GM20000 (cell line): Measurements from ENCODE around the gene TRIM28.

Source experiments
- DNase-seq: peaks from one replicate; pipeline ENCODE4 v3.0.0; 2012; ENCODE audit warnings: low spot score
- CTCF ChIP-seq: IDR thresholded peaks from 2 replicates; pipeline ENCODE4 v1.5.1; 2012; ENCODE audit warnings: mild to moderate bottlenecking, control low read depth; ENCODE audit errors: extremely low read depth, missing control alignments

Gene TRIM28

GRCh38 chr19:58584498-58585441 lies 40.9 kb downstream of the TRIM28 start:
- no peak for TF ChIP-seq CTCF
- DNase-seq: no peak

GRCh38 chr19:58585442-58586132 lies 41.7 kb downstream of the TRIM28 start:
- DNase-seq: no peak
- no peak for TF ChIP-seq CTCF

- DNase-seq: no peak
- TF ChIP-seq CTCF: no peak
Observed at GRCh38 chr19:58586133-58586765, 42.4 kb downstream of the TRIM28 start.
